ENCODE data around the gene POU5F2.

DNA sequence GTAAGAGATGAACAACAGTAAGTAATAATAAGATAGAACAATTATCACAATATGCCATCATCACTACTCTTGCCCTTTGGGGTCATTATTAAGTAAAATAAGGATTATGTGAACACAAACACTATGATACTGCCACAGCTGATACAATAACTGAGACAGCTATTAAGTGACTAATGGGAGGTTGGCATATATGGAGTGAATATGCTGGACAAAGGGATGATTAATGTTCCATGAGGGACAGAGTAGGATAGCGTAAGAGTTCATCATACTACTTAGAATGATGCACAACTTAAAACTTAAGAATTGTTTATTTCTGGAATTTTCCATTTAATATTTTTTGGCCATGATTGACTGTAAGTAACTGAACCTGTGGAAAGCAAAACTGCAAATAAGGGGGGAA, 16.6 kb downstream of the POU5F2 start:
- no peak for TF ChIP-seq POLR2A (IDR thresholded peaks at IDR 0.05; ENCODE audit: low read length)
- TF ChIP-seq GATA1 (IDR thresholded peaks at IDR 0.05; ENCODE audit: low read depth, low read length) = no peak

All from erythroblast (primary cell).